HepG2 (cell line): ENCODE measurements around the gene NAV1. TPM values are rescaled to one million over a fixed set of nuclear protein-coding genes. Genes with fewer than 3 reads are reported as not detected.

ENCODE experiments used
- ATAC-seq: fragments of 200-7000 bp; cut with Tn5 transposase; 3 replicates; pipeline ENCODE4 v1.9.1; 2020; ENCODE audit warnings: mild to moderate bottlenecking, moderate library complexity
- BruUV-seq: library from RNA; stranded (reverse); fragments of 400-500 nt; replicated peaks from 2 replicates; lab custom pipeline; 2021; lab: Mats Ljungman, UMichigan
- CTCF ChIA-PET: fragments of 300-600 bp; formaldehyde crosslinking; extraction: SDS; loops from one replicate; lab custom pipeline; 2021; ENCODE audit warnings: low total read pairs, inconsistent platforms, low intra/inter-chr PET ratio; lab: Yijun Ruan, JAX
- POLR2A ChIA-PET: fragments of 350-600 bp; sonication (Branson Sonifier 250); formaldehyde crosslinking; loops from one replicate; lab custom pipeline; 2020; ENCODE audit warnings: antibody characterized with exemption, inconsistent platforms; lab: Yijun Ruan, JAX
- DNase-seq: peaks from one replicate; pipeline ENCODE4 v3.0.0-alpha.2; 2015; ENCODE audit warnings: low spot score
- FAIRE-seq: peaks from 3 replicates; lab custom pipeline; 2011; peaks lifted over from hg19 to GRCh38; lab: Jason Lieb, UNC
- H2AFZ ChIP-seq: one replicate; pipeline ENCODE4 v1.6.1; 2011; ENCODE audit warnings: low read length, inconsistent platforms
- H3K27ac ChIP-seq: fragments of 300-600 bp; 3 replicates; pipeline ENCODE4 v1.8.0; 2011; ENCODE audit warnings: mixed run types, mild to moderate bottlenecking, mixed read lengths, low read length, inconsistent platforms; ENCODE audit not compliant: insufficient read depth; ENCODE audit errors: extremely low read length
- H3K27me3 ChIP-seq, 2 experiments: fragments of 200-600 bp in 1 of 2; 2 replicates in 1 of 2; 3 replicates in 1 of 2; pipeline versions ENCODE4 v1.6.0 to v1.8.0; 2011; ENCODE audit warnings: low read length in 2 of 2, mild to moderate bottlenecking in 2 of 2, moderate library complexity in 2 of 2, inconsistent platforms in 1 of 2; ENCODE audit not compliant: insufficient read depth in 2 of 2, control insufficient read depth in 1 of 2
- H3K36me3 ChIP-seq, 2 experiments: fragments of 200-600 bp in 1 of 2; replicated peaks in 1 of 2; 2 replicates in 1 of 2; 3 replicates in 1 of 2; pipeline versions ENCODE4 v1.5.1 to v1.8.0; 2011; ENCODE audit warnings: low read length in 2 of 2, inconsistent platforms in 1 of 2; ENCODE audit not compliant: insufficient read depth in 2 of 2, control insufficient read depth in 1 of 2
- H3K4me1 ChIP-seq: 2 replicates; pipeline ENCODE4 v1.5.1; 2012; ENCODE audit warnings: low read length, inconsistent platforms; ENCODE audit not compliant: insufficient read depth
- H3K4me2 ChIP-seq: 2 replicates; pipeline ENCODE4 v1.6.0; 2011; ENCODE audit warnings: low read depth, low read length, inconsistent platforms
- H3K4me3 ChIP-seq, 3 experiments: fragments of 200-600 bp in 1 of 3; sonication (generic), shearing (Covaris generic) in 1 of 3; replicated peaks in 1 of 3; 2 replicates each; pipeline ENCODE4 v1.5.1; 2011 to 2016; ENCODE audit warnings: low read length in 3 of 3, inconsistent platforms in 2 of 3, low read depth in 2 of 3, mild to moderate bottlenecking in 2 of 3, control low read depth in 1 of 3, mixed read lengths in 1 of 3; ENCODE audit not compliant: insufficient read depth in 1 of 3
- H3K79me2 ChIP-seq: one replicate; pipeline ENCODE4 v1.6.1; 2011; ENCODE audit warnings: low read length, inconsistent platforms; ENCODE audit not compliant: insufficient read depth
- H3K9ac ChIP-seq: 2 replicates; pipeline ENCODE4 v1.6.0; 2011; ENCODE audit warnings: mild to moderate bottlenecking, low read depth, low read length, inconsistent platforms; ENCODE audit not compliant: insufficient read depth
- H3K9me3 ChIP-seq: 2 replicates; pipeline ENCODE4 v1.5.1; 2012; ENCODE audit warnings: mild to moderate bottlenecking, low read length
- H4K20me1 ChIP-seq: 2 replicates; pipeline ENCODE4 v1.6.0; 2011; ENCODE audit warnings: inconsistent platforms, mild to moderate bottlenecking, low read length, moderate library complexity; ENCODE audit not compliant: insufficient read depth
- ASH2L ChIP-seq: fragments of 300-600, 200-600 bp; sonication (generic); IDR thresholded peaks from 2 replicates; pipeline ENCODE4 v1.7.0; 2017; ENCODE audit warnings: low read depth, mild to moderate bottlenecking, moderate library complexity, mixed read lengths, low read length; ENCODE audit not compliant: insufficient read length
- ATM ChIP-seq: fragments of 450-650 bp; IDR thresholded peaks from 2 replicates; pipeline ENCODE4 v1.7.1; 2017; ENCODE audit warnings: mild to moderate bottlenecking, borderline replicate concordance
- JARID2 ChIP-seq: sonication (generic); formaldehyde crosslinking; IDR thresholded peaks from 2 replicates; pipeline ENCODE4 v1.8.1; 2023; ENCODE audit warnings: missing genetic modification reagents, inconsistent platforms; ENCODE audit not compliant: insufficient replicate concordance
- KDM5A ChIP-seq: fragments of 200-600 bp; sonication (generic); IDR thresholded peaks from 2 replicates; pipeline ENCODE4 v1.7.0; 2018; ENCODE audit warnings: antibody characterized with exemption, mild to moderate bottlenecking, low read length, borderline replicate concordance
- RAD21 ChIP-seq: fragments of 450-650 bp; formaldehyde crosslinking; IDR thresholded peaks from 2 replicates; pipeline ENCODE4 v1.5.0; 2020; ENCODE audit warnings: mild to moderate bottlenecking
- RARA ChIP-seq: IDR thresholded peaks from 2 replicates; pipeline ENCODE4 v1.6.1; 2016; ENCODE audit warnings: missing genetic modification reagents, missing compliant biosample characterization
- RCOR2 ChIP-seq: IDR thresholded peaks from 2 replicates; pipeline ENCODE4 v1.6.1; 2016; ENCODE audit warnings: missing biosample characterization, missing genetic modification reagents
- SRSF9 ChIP-seq: fragments of 200-400 bp; formaldehyde crosslinking; IDR thresholded peaks from 2 replicates; pipeline ENCODE4 v1.6.1; 2018; ENCODE audit warnings: borderline replicate concordance, mild to moderate bottlenecking, low read depth, low read length; ENCODE audit not compliant: insufficient read depth, poor library complexity, severe bottlenecking
- YY1 ChIP-seq: IDR thresholded peaks from 2 replicates; pipeline ENCODE4 v1.6.1; 2011; ENCODE audit warnings: low read length, low read depth, moderate library complexity, mild to moderate bottlenecking; ENCODE audit not compliant: insufficient read depth, insufficient replicate concordance
- ZNF260 ChIP-seq: sonication (generic); formaldehyde crosslinking; IDR thresholded peaks from 2 replicates; pipeline ENCODE4 v1.4.0; 2020; ENCODE audit warnings: missing genetic modification reagents, low read depth, mild to moderate bottlenecking, borderline replicate concordance
- ZNF549 ChIP-seq: sonication (generic); formaldehyde crosslinking; IDR thresholded peaks from 2 replicates; pipeline ENCODE4 v1.5.0; 2020; ENCODE audit warnings: missing genetic modification reagents
- ZNF768 ChIP-seq: sonication (generic); formaldehyde crosslinking; IDR thresholded peaks from 2 replicates; pipeline ENCODE4 v1.4.0; 2020; ENCODE audit warnings: missing genetic modification reagents
- ZNF800 ChIP-seq: sonication (generic); formaldehyde crosslinking; IDR thresholded peaks from 2 replicates; pipeline ENCODE4 v1.4.0; 2020; ENCODE audit warnings: missing genetic modification reagents
- WGBS: methylation state at CpG from one replicate; pipeline ENCODE4 v1.1.6; 2017; ENCODE audit warnings: low lambda C conversion rate; 5-methylcytosine and 5-hydroxymethylcytosine counted together
- in situ Hi-C: cut with HindIII; loops from 2 replicates; pipeline ENCODE4 v1.10.0; 2017; ENCODE audit warnings: low pct_unique_long_range_greater_than_20kb; ENCODE audit not compliant: extremely low pct_ligation_motif_present
- intact Hi-C: fragments of 100-400 bp; cut with micrococcal nuclease; formaldehyde crosslinking; loops from one replicate; pipeline ENCODE4 v1.10.0; 2022; ENCODE audit not compliant: unreplicated experiment
- polyA plus RNA-seq, 8 experiments: library from polyadenylated mRNA; depleted of rRNA in 3 of 8; stranded (reverse) in 7 of 8; unstranded in 1 of 8; fragments of >200 nt; fragmentation: Illumina TruSeq in 4 of 8; extraction: Trizol in 4 of 8; gene quantifications; 2 replicates each; pipeline versions ENCODE4 v1.2.1 to v1.2.3, GENCODE V29; 2011 to 2016; ENCODE audit warnings: low read depth in 4 of 8, missing spikeins in 1 of 8, mixed read lengths in 1 of 8; ENCODE audit not compliant: insufficient read depth in 1 of 8
- total RNA-seq, 5 experiments: library from RNA; depleted of rRNA; stranded (reverse); fragments of >200 nt; fragmentation: Illumina TruSeq; extraction: Trizol; gene quantifications; 2 replicates each; pipeline ENCODE4 v1.2.3, GENCODE V29; 2016; ENCODE audit warnings: low read depth in 1 of 5
- TF ChIP-seq, protein P1 (sequence below): IDR thresholded peaks from 2 replicates; pipeline ENCODE4 v1.6.1; 2016; ENCODE audit warnings: low read depth, borderline replicate concordance
- TF ChIP-seq, protein P2 (sequence below): sonication (generic); formaldehyde crosslinking; conservative IDR thresholded peaks from 2 replicates; pipeline ENCODE4 v1.4.0; 2020; ENCODE audit warnings: missing genetic modification reagents

Gene NAV1
- total and polyA plus RNA-seq, 2 of the 13 experiments (the other 11 are each of a cell fraction or from before 2014, with no cell fraction given), result not detected

GRCh38 chr1:201587729-201588128, 48.8 kb downstream of the NAV1 start:
- no TSS peak for BruUV-seq
- in situ Hi-C loops, result no loop called here
- no peak for DNase-seq
- Histone ChIP-seq H3K4me2 (no peak overlapping the region), H4K20me1 (no peaks in the 10 kb centered on the region)
- FAIRE-seq, result no peak
- TF ChIP-seq RCOR2 (CRISPR knock-in tag) (no peak), ATM (no peak), ZNF260 (CRISPR knock-in tag) (no peak), SRSF9 (no peak), ASH2L (no peak), RARA (no peak), YY1 (no peak), RAD21 (CRISPR knock-in tag) (no peak), ZNF768 (no peak), ZNF800 (CRISPR knock-in tag) (no peak), ZNF549 (CRISPR knock-in tag) (no peak), KDM5A (no peak), JARID2 (CRISPR knock-in tag) (no peak)
- TF ChIP-seq, protein P1, sequence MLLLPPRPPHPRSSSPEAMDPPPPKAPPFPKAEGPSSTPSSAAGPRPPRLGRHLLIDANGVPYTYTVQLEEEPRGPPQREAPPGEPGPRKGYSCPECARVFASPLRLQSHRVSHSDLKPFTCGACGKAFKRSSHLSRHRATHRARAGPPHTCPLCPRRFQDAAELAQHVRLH (CRISPR knock-in tag), result no peak
- TF ChIP-seq, protein P2, sequence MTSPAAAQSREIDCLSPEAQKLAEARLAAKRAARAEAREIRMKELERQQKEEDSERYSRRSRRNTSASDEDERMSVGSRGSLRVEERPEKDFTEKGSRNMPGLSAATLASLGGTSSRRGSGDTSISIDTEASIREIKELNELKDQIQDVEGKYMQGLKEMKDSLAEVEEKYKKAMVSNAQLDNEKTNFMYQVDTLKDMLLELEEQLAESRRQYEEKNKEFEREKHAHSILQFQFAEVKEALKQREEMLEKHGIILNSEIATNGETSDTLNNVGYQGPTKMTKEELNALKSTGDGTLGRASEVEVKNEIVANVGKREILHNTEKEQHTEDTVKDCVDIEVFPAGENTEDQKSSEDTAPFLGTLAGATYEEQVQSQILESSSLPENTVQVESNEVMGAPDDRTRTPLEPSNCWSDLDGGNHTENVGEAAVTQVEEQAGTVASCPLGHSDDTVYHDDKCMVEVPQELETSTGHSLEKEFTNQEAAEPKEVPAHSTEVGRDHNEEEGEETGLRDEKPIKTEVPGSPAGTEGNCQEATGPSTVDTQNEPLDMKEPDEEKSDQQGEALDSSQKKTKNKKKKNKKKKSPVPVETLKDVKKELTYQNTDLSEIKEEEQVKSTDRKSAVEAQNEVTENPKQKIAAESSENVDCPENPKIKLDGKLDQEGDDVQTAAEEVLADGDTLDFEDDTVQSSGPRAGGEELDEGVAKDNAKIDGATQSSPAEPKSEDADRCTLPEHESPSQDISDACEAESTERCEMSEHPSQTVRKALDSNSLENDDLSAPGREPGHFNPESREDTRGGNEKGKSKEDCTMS (CRISPR knock-in tag), result no peak
- TF ChIP-seq, all 625 proteins: peak for 0
- ChIA-PET POLR2A (no interaction called here), CTCF (no interaction called here)
- ATAC-seq, result no peak
- H3K27ac ChIP-seq, result no peak overlapping the region
- no peaks in the 10 kb centered on the region for H3K79me2 ChIP-seq
- 14% methylated on average over 1 of the region's 1 CpG for WGBS
- no peaks in the 10 kb centered on the region for H3K36me3 ChIP-seq
- no peak overlapping the region for H3K9ac ChIP-seq
- H3K4me3 ChIP-seq, result no peak overlapping the region
- H3K9me3 ChIP-seq, result no peaks in the 10 kb centered on the region
- peaks cover 2 to 22% of the 10 kb centered on the region in 2 experiments; a peak in 4 of 5 replicates for H3K27me3 ChIP-seq
- no peak overlapping the region for H2AFZ ChIP-seq
- H3K4me1 ChIP-seq, result no peaks in the 10 kb centered on the region
- intact Hi-C loops, result no loop called here
